GDM1 (cell line): ENCODE results near the gene GNAI3.

ENCODE experiments used
- DNase-seq: peaks from one replicate; lab custom pipeline; 2025; lab: John Stamatoyannopoulos, UW

The GNAI3 gene

GRCh38 chr1:109637446-109637845, 89.0 kb downstream of the GNAI3 start:
- DNase-seq = no peak

GRCh38 chr1:109639063-109639840, 90.8 kb downstream of the GNAI3 start:
- DNase-seq = no peak

DNA sequence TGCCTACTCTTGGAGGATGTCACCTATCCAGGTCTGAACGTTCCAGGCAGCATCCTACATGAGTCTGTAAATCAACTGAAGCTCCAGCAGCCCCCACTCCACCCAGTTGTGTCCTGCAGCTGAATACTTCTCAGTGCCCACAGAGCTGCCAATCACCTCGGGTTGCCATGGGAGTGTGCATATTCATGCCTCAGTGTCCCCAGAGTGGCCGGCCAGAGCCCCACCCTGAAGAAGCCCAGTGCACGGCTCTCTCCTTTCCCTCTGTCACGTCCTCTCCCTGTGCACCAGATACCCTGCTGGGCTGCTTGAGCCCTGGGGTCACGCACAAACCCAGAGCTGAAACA, 91.4 kb downstream of the GNAI3 start:
- no peak for DNase-seq

GRCh38 chr1:109640285-109640865, 92.0 kb downstream of the GNAI3 start:
- peak; percentile 67 for DNase-seq

DNA sequence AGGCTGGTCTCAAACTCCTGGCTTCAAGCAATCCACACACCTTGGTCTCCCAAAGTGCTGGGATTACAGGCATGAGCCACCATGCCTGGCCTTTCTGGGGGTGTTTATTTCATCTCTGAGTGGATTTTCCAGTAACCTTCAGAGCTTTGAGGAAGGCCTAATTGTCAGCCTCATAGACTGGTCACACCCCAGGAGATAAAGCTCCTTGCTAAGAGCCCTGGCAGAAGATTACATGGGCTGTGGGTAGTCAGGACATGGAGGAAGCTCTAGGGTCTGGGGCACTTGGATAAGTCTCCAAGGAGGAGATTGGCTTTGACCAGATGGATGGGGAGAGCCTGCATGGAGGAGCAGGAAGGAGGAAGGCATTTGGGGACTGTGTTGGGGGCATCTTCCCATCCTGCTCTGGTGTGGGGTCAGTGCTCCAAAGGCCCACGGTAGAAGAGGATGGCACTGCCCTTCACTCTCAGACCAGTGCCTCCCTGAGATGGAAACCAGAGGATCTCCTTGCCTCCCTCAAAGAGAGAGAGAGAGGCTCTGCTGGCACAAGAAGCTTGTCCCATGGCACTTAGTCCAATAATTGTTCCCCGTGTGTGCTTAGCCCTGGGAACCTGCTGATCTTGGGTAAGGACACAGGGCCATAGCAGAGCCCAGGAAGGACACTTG, 92.8 kb downstream of the GNAI3 start:
- DNase-seq = no peak

- DNase-seq = no peak
Observed at GRCh38 chr1:109641861-109642260, 93.4 kb downstream of the GNAI3 start.

DNA sequence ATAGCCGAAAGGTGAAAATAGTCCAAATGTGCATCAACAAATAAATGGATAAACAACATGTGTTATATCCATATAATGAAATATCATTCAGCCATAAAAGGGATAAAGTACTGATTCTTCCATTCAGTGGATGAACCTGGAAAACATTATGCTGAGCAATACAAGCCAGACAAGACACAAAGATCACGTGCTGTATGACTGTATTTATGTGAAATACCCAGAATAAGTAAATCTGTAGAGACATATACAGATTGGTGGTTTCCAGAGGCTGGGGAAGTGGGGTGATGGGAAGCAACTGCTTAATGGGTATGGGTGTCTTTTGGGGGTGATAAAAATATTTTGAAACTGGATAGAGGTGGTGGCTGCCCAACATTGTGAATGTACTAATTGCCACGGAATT, 94.2 kb downstream of the GNAI3 start:
- DNase-seq = no peak

DNA sequence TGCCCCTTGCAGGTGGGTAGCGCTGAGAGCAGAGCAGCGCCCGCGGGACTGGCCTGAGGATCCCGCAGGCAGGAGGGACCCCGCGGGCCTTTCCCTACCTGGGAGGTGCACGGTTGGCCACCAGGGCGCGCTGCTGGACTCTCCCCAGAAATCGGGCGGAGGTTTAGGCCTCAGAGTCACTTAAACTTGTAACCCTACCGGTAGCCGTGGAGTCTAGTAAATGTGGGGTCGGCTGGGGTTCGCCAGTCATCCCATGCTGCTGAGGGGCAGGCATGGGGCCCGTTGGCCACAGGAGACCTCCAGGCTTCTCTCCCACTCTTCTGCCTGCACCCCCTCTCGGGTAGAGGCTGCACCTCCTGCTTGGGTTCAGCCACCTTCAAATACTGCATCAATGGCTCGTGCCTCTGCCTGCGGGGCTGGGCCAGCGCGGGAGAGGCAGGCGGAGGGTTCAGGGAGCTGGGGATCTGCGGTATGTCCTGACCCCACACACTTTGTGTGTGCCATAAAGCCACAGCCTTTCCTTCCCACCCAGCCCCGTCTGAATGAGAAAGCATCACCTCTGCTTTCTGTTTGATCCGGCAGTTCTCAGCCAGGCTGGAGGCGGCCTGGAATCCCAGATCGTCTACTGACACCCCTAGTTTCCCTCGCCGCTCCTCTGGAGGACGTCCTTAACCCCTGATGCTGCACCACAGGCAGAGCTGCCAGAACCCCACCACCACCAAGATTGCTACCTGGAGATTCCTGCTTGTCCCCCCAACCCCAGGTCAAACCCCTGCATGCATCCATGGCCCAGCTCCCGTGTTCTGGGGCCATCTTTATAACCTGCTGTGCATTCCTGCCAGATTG, 95.2 kb downstream of the GNAI3 start:
- DNase-seq = peak; percentile 75

GRCh38 chr1:109644670-109645069, 96.3 kb downstream of the GNAI3 start:
- DNase-seq = no peak

GRCh38 chr1:109649491-109649914, 101.1 kb downstream of the GNAI3 start:
- DNase-seq = no peak

DNA sequence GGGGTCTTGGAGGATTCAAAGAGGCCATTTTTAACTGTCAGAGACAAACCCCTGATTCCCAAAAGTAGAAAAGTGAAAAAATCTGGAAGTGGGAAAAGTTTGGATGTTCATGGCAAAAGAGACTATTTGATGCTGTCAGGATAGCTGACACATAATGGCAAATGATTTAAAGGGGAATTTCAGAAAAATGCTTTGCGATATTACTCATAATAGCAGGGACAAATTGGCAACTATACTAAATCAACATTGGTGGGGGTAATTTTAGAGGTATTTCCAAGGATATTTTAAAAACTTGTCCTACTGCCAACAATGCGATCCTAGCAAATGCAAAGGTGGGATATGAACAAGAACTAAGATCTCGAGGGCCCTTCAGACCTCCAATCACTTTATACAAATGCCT, 102.2 kb downstream of the GNAI3 start:
- DNase-seq = no peak

- no peak for DNase-seq
Observed at GRCh38 chr1:109652402-109652801, 104.0 kb downstream of the GNAI3 start.

GRCh38 chr1:109653306-109653705, 104.9 kb downstream of the GNAI3 start:
- DNase-seq = no peak

DNA sequence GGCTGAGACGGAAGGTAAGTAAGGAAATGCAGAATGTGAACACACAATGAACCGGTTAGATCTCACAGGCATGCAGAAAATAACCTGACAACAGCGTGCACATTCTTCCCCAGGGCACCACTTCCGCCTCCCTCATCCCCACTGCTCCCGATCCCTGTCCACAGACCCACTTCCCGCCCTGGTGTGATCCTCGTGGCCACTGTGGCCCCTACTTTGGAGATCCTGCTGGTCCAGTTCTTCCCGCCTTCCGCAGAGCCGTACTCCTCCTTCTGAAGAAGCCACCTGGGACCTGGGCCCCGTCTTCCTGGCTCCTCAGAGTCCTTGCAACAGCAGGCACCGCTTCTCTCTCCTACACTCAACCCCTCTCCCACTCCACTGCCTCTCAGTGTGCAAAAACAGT, 106.1 kb downstream of the GNAI3 start:
- no peak for DNase-seq

DNA sequence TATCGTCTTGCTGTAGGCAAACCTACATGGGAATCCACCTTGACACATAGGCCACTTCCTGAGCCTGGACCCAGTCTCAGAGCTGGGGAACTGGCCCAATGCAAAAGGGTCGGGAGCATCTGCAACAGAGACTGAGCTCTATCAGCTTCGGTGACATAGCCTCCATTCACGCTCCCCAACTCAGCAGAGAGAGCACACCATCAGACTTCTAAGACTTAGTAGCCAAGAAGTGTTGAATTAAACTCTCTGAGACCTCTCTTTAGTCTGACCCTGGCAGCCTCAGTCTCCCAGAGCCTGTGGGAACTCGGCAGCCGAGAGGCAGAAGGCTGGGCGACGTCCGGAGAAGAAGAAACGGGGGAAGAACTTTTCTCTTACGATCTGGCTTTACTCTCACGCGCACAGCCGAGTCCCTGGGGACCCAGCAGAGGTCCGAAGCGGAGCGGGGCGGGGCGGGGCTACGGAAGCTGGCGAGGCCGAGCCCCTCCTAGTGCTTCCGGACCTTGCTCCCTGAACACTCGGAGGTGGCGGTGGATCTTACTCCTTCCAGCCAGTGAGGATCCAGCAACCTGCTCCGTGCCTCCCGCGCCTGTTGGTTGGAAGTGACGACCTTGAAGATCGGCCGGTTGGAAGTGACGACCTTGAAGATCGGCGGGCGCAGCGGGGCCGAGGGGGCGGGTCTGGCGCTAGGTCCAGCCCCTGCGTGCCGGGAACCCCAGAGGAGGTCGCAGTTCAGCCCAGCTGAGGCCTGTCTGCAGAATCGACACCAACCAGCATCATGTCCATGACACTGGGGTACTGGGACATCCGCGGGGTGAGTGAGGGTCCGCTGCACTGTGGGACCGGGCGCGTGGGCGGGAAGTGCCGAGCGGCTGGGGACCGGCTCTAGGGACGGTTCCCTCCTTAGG, 107.5 kb downstream of the GNAI3 start, which contains the start of gene GSTM4:
GSTM4 (plus strand) TSS at position 485 of the 905 bp plus-strand sequence; CDS start at position 776, 291 bp downstream.
- DNase-seq = peak; percentile 44

GRCh38 chr1:109657395-109657794, 109.0 kb downstream of the GNAI3 start:
- no peak for DNase-seq

GRCh38 chr1:109657970-109658369, 109.6 kb downstream of the GNAI3 start:
- DNase-seq = no peak

DNA sequence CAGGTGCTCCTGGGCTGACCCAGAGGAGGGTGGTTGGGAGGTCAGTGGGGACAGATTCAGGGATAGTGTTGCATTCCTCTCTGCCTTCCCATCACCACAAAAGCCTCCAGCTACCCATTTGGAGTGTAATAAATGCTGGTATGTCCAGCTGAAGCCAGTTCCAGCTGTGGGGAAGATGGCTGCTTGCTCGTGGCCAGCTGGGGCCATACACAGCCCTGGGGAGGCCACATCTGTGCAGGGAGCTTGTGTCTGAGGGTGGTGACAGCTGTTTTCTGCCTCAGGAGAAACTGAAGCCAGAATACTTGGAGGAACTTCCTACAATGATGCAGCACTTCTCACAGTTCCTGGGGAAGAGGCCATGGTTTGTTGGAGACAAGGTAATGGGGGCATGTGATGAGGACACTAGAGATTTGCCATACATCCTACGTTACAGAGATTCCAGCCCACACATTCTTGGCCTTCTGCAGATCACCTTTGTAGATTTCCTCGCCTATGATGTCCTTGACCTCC, 110.2 kb downstream of the GNAI3 start:
- peak; percentile 15 for DNase-seq

GRCh38 chr1:109659145-109659544, 110.7 kb downstream of the GNAI3 start:
- no peak for DNase-seq

- no peak for DNase-seq
Observed at GRCh38 chr1:109659997-109660690, 111.7 kb downstream of the GNAI3 start.
